Islet of Langerhans (tissue), 1 donor: ENCODE results near the gene NTRK1.

ENCODE experiments used
- FAIRE-seq: peaks from one replicate; lab custom pipeline; 2011; peaks lifted over from hg19 to GRCh38; lab: Jason Lieb, UNC

NTRK1 gene

DNA sequence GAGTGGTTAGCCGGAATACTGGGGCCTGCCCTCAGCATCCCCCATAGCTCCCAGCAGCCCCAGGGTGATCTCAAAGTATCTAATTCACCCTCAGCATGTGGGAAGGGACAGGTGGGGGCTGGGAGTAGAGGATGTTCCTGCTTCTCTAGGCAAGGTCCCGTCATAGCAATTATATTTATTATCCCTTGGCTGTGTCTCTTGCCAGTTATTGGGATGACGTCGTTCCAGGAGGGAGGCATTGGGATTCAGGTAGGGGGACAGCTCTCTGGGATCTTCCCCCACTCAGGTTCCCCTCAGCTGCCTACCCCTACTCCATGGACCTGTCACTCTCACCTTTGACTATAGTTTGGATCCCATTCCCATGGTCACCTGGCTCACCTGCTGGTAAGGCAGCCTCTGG, 21.0 kb downstream of the NTRK1 start:
- no peak for FAIRE-seq

- no peak for FAIRE-seq
Observed at GRCh38 chr1:156882543-156882942, 21.9 kb downstream of the NTRK1 start.

- FAIRE-seq = no peak
Observed at GRCh38 chr1:156883919-156884318, 23.3 kb downstream of the NTRK1 start.

- no peak for FAIRE-seq
Observed at GRCh38 chr1:156884560-156885184, 24.0 kb downstream of the NTRK1 start.

DNA sequence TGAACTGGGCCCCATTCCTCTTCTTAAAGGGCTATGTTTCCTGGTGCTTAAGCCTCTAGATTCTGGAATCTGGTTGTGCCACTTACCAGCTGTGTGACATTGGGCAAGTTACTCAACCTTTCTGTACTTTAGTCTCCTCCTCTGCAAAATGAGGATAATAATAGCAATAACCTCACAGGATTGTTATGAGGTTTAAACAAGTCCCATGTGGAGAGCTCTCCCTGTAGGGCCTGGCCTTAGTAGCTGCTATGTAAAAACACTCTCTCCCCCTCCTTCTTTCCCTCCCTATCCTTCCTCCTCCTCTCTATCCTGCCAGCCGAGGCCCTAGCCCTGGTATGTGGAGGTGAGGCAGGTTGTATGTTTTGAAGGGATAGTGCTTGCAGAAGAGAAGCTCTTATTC, 24.6 kb downstream of the NTRK1 start:
- FAIRE-seq = no peak

DNA sequence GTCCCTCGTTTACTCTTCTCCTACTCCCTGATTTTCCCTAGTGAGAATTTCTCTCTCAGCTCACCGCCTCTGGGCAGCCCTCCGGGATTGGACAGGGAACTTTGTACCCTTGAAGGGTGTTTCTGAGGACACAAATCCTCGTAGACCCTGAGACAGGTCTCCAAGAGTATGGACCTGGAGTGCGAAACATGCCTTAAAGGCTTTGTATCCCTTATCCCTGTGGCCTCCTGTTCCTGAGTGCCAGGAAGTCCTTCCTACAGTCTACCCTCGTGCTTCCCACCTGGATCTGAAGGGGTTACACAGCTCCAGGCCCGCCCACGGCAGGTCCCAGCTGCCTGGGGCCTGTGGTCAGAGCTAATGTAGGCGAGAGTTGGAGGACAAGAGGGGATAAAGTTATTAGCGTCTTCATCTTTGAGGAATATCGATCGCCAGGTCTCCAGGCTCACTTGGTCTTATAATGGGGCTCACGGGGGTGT, 25.3 kb downstream of the NTRK1 start:
- FAIRE-seq = no peak

GRCh38 chr1:156886583-156887281, 26.1 kb downstream of the NTRK1 start:
- FAIRE-seq = no peak

DNA sequence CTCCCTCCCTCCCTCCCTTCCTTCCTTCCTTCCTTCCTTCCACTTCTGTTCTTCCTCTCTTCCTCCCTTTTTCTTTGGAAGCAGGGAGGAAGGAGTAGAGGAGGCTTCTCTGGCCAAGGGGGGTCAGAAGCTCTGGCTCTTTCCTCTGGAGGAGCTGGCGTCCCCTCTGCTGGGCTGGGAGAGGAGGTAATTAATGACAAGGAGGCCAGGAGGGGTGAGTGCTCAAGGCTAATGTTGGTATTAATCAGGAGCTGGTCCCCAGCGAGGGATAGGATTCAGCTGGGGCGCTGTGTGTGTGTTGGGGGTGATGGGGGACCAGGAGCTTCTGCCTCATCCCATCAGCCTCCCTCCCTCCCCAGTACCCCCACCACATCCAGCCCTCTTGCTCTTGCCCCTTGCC, 26.7 kb downstream of the NTRK1 start:
- no peak for FAIRE-seq

DNA sequence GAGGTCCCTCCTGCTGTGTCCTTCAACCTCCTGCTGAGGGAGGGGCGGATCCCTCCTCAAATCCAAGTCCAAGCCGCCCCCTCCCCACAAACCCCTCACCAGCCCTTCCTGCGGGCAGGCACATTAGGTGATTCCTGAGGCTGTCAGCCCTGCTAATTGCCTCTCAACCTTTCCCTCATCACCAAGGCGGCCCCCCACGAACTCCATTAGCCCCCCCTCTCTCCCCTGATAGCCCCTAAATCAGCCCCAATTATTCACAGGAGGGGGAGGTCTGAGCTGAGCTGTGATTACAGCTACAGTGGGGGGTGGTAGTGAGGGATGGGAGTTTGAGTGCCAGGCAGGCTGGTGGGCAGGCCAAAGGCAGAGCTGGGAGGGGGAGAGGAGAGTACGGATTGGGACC, 27.1 kb downstream of the NTRK1 start:
- no peak for FAIRE-seq

DNA sequence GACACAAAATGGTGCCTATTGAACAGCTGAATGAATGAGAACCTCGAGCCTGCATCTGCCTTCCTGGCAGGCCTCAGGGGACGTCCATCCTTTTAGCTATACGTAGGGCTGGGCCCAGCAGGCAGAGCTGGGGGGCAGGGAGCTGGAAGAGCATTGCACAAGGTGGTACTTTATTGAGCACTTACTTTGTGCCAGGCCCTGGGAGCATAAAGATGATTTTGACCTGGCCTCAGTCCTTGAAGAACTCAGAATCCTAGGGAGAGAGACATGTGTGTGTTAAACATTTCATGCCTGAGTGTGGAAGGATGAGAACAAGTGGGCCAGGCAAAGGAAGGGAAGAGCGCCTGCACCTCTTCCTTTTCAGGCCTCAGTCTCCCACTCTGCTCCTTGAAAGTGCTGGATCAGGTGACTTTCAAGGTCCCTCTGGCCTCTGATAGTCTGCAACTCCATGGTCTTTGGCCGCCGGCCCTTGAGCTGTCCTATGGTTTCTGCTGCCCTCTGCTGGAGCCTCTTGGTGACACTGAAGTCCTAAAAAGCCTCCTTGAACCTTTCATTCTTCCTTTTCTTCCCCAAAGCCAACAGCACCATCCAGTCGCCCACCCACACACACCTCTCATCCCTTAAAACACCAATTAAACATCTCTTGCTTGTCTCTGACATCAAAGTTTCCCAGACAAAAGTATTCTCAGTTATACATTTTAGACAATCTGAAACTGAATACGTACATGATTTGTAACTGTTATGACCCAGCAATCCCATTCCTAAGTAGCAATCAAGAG, 29.3 kb downstream of the NTRK1 start:
- FAIRE-seq = no peak

GRCh38 chr1:156892190-156893047, 31.8 kb downstream of the NTRK1 start:
- no peak for FAIRE-seq

- FAIRE-seq = no peak
Observed at GRCh38 chr1:156893048-156893953, 32.6 kb downstream of the NTRK1 start, which contains the start of gene PEAR1. PEAR1 (plus strand) TSS chr1:156893718; CDS start chr1:156903927, 10,209 bp downstream.

GRCh38 chr1:156894001-156894400, 33.3 kb downstream of the NTRK1 start:
- FAIRE-seq = no peak

GRCh38 chr1:156894711-156895454, 34.2 kb downstream of the NTRK1 start:
- no peak for FAIRE-seq

DNA sequence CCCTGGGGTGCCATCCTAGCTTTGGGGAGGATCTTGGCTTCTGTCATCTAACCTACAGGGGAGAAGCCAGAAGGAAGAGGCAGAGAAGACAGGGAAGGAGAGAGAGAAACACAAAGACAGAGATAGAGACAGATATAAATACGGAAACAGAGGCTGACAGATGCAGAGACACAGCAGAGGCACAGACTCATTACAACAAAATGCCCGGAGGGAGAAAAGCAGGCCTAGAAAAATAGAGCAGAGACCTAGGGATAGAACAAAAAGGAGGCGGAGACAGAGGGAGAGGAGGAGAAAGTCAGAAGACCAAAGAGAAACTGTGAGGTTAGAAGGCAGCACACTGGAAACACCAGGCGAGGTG, 34.8 kb downstream of the NTRK1 start:
- FAIRE-seq = no peak

DNA sequence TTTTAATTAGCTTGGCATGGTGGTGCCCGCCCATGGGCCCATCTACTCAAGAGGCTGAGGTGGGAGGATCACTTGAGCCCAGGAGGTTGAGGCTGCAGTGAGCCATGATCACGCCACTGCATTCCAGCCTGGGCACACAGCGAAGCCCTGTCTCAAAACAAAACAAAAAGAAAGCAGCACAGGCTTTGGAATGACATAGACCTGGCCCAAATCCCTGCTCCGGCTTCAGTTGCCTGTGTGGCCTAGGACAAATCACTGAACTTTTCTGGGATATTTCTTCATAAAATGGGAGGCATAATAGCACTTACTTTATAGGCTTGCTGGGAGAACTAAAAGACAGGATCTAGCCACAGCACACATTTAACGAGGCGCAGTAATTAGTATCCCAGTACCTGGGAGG, 35.3 kb downstream of the NTRK1 start:
- no peak for FAIRE-seq

DNA sequence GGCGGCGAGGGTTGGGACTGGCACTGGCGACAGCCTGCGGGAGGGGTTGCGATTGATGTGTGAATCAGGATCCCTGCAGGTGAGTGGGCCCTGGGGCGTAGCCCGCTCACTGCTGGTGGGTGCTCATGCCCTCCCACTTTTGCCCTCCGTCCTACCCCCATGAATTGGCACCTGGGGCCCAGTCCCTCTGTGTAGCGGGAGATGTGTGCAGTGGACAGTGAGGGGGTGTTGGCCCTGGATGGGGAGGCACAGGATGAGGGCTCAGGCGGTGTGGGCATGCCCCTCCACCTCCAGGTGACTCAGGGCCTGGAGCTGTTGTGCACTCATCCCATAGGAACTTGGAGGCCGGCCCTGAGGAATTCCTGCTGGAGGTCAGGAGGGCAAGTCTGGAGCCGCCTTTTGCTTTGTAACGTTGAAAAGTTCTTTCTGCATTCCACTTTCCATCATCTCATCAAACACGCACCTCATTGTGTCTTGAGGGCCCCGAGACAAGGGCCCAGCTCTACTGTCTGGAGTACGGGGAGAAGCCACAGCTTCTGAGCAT, 35.9 kb downstream of the NTRK1 start:
- FAIRE-seq = no peak

DNA sequence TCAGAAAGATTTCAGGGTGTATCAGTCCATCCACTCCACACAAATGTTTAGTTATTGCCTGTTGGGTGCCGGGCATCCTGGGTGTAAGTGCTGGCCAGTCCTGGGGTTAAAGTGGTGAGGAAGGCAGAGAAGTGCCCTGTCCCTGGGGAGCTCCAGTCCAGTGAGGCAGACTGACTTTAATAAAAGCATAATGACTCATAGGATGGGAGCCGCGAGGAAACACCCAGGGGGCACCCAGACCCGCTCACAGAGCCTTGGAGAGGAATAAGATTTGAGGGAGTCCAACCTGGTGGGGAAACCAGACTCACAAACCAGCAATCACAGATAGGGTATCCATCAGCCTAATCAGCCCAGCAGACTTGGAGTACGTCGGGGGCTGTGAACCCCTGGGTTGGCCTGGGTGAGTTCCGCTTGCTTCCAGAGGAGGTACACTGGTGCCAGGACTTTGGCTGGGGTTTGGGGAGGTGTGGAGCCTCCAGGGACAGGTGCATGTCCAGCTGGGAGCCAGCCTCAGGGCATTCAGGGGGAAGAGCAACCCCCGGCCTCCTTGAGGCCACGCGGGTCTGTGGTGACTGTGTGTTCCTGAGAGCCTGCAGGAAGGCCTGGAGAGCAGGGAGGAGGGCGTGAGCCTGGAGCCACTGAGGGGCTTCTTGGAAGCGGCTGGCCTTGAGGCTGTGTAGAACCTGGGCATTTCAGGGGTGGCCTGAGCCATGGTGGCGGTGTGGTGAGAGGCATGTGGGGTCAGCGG, 36.6 kb downstream of the NTRK1 start:
- FAIRE-seq = no peak

- FAIRE-seq = no peak
Observed at GRCh38 chr1:156898161-156898566, 37.5 kb downstream of the NTRK1 start.
